Neuronal stem cell (in vitro differentiated cells): ENCODE measurements around the gene CSNK1G2.
A peak's percentile ranks its signal among the peaks of the same experiment; 100 is the strongest.

Source experiments
- DNase-seq: peaks from one replicate; pipeline ENCODE4 v3.0.0-alpha.2; 2013; ENCODE audit warnings: low spot score
- H2AFZ ChIP-seq: one replicate; pipeline ENCODE4 v1.6.1; 2013; ENCODE audit warnings: mild to moderate bottlenecking, low read length, inconsistent platforms
- H2AK5ac ChIP-seq: 2 replicates; pipeline ENCODE4 v1.6.1; 2013; ENCODE audit warnings: low read depth, mild to moderate bottlenecking, inconsistent platforms, low read length, moderate library complexity, mixed read lengths
- H2BK120ac ChIP-seq: 2 replicates; pipeline ENCODE4 v1.6.1; 2013; ENCODE audit warnings: low read depth, mild to moderate bottlenecking, inconsistent platforms, low read length, moderate library complexity, mixed read lengths
- H2BK12ac ChIP-seq: one replicate; pipeline ENCODE4 v1.6.1; 2013; ENCODE audit warnings: low read length, inconsistent platforms
- H2BK15ac ChIP-seq: 2 replicates; pipeline ENCODE4 v1.6.1; 2013; ENCODE audit warnings: mild to moderate bottlenecking, low read length, inconsistent platforms, mixed read lengths
- H2BK5ac ChIP-seq: one replicate; pipeline ENCODE4 v1.6.1; 2013; ENCODE audit warnings: inconsistent platforms, mild to moderate bottlenecking, low read length, moderate library complexity
- H3K14ac ChIP-seq: one replicate; pipeline ENCODE4 v1.6.1; 2013; ENCODE audit warnings: low read length, inconsistent platforms
- H3K18ac ChIP-seq: 2 replicates; pipeline ENCODE4 v1.6.1; 2013; ENCODE audit warnings: low read length, inconsistent platforms
- H3K23ac ChIP-seq: 2 replicates; pipeline ENCODE4 v1.6.1; 2013; ENCODE audit warnings: low read depth, mild to moderate bottlenecking, mixed read lengths, low read length, inconsistent platforms; ENCODE audit not compliant: poor library complexity
- H3K27ac ChIP-seq: replicated peaks from 3 replicates; pipeline ENCODE4 v1.5.1; 2013; ENCODE audit warnings: low read length, inconsistent platforms
- H3K27me3 ChIP-seq, 3 experiments: 2 replicates each; pipeline ENCODE4 v1.6.1; 2013; ENCODE audit warnings: low read length in 3 of 3, mild to moderate bottlenecking in 2 of 3, inconsistent platforms in 1 of 3, low read depth in 1 of 3, mixed read lengths in 1 of 3, moderate library complexity in 1 of 3; ENCODE audit not compliant: control insufficient read depth in 3 of 3, insufficient read depth in 3 of 3
- H3K36me3 ChIP-seq, 2 donors: replicated peaks in 1 of 2; 2 replicates each; pipeline ENCODE4 v1.6.1; 2013; ENCODE audit warnings: low read length in 2 of 2; ENCODE audit not compliant: control insufficient read depth in 2 of 2, insufficient read depth in 2 of 2
- H3K4ac ChIP-seq: 2 replicates; pipeline ENCODE4 v1.6.1; 2013; ENCODE audit warnings: inconsistent platforms, mild to moderate bottlenecking, low read length, moderate library complexity
- H3K4me1 ChIP-seq, 2 donors: 1 replicate in 1 of 2; 2 replicates in 1 of 2; pipeline ENCODE4 v1.6.1; 2013; ENCODE audit warnings: low read length in 2 of 2, low read depth in 1 of 2; ENCODE audit not compliant: control insufficient read depth in 2 of 2, insufficient read depth in 1 of 2
- H3K4me2 ChIP-seq: one replicate; pipeline ENCODE4 v1.6.1; 2013; ENCODE audit warnings: mild to moderate bottlenecking, low read length, inconsistent platforms; ENCODE audit not compliant: insufficient read depth, poor library complexity, severe bottlenecking
- H3K4me3 ChIP-seq, 2 donors: 2 replicates each; pipeline ENCODE4 v1.5.1; 2013; ENCODE audit warnings: low read length in 2 of 2, mild to moderate bottlenecking in 2 of 2, inconsistent platforms in 1 of 2, moderate library complexity in 1 of 2
- H3K79me1 ChIP-seq: one replicate; pipeline ENCODE4 v1.6.1; 2013; ENCODE audit warnings: low read depth, mild to moderate bottlenecking, inconsistent platforms, low read length, moderate library complexity
- H3K9ac ChIP-seq: one replicate; pipeline ENCODE4 v1.6.1; 2013; ENCODE audit warnings: mild to moderate bottlenecking, low read depth, low read length, inconsistent platforms; ENCODE audit not compliant: poor library complexity
- H3K9me3 ChIP-seq, 2 donors: replicated peaks in 1 of 2; 2 replicates each; pipeline versions ENCODE3 to v1.6.1; 2013; ENCODE audit warnings: low read length in 2 of 2, mild to moderate bottlenecking in 2 of 2, inconsistent platforms in 1 of 2, low read depth in 1 of 2, mixed read lengths in 1 of 2, moderate library complexity in 1 of 2; ENCODE audit not compliant: control insufficient read depth in 2 of 2, insufficient read depth in 1 of 2
- H4K8ac ChIP-seq: one replicate; pipeline ENCODE4 v1.6.1; 2013; ENCODE audit warnings: low read depth, mild to moderate bottlenecking, inconsistent platforms, low read length, moderate library complexity
- H4K91ac ChIP-seq: one replicate; pipeline ENCODE4 v1.6.1; 2013; ENCODE audit warnings: low read length, low read depth, mild to moderate bottlenecking, inconsistent platforms; ENCODE audit not compliant: poor library complexity
- WGBS, 2 donors: extraction: QIAGEN DNeasy Blood & Tissue Kit; methylation state at CpG; one replicate each; pipeline ENCODE4 v1.1.7; 2013; ENCODE audit warnings: missing lambda C conversion rate in 2 of 2, mixed read lengths in 1 of 2; ENCODE audit not compliant: insufficient read length in 2 of 2, insufficient replicate concordance in 1 of 2; ENCODE audit errors: extremely low coverage in 2 of 2; 5-methylcytosine and 5-hydroxymethylcytosine counted together

CSNK1G2 gene

DNA sequence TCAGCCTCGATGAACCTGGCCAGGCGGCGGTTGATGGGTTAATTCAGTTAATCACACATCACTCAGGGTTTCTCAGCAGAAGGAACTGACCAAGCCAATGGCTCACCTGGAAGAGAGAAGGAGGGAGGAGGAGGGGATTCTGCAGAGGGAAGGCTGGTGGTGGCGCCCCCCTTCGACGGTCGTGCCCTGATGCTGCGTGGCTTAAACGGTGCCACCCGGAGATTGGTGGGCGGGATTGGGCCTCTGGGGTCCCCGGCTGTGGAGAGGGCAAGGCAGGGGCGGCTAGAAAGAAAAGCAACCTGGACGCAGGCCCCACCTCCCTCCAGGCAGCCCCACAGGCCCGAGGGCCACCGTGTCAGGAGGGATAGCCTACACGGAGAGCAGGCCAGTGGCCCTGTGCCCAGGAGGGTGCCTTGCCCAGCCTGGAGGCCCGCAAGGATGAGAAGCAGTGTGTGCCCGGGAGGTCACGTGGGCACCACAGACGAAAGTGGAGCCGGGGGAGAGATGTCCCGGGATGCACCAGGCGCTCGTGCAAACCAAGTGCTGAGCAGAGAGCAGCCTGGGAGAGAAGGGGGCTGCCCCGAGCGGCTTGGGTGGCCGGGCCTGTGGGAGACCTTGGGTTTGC is 16.0 kb downstream of the CSNK1G2 start:
- Histone ChIP-seq H2BK15ac (no peak overlapping the region), H3K14ac (no peak overlapping the region), H3K9me3 (no peaks in the 10 kb centered on the region), H2BK12ac (no peak overlapping the region), H3K4me3 (no peak overlapping the region), H3K9ac (peak overlapping the region; percentile 30), H3K27ac (no peak overlapping the region), H3K23ac (no peak overlapping the region), H2AK5ac (no peak overlapping the region), H2BK120ac (no peak overlapping the region), H2BK5ac (peak overlapping the region; percentile 10), H3K36me3 (peaks cover 5 to 50% of the 10 kb centered on the region in 2 donors), H3K18ac (no peak overlapping the region), H4K91ac (no peak overlapping the region), H2AFZ (no peak overlapping the region), H3K27me3 (no peaks in the 10 kb centered on the region), H3K4me1 (peaks cover 0 to 10% of the 10 kb centered on the region in 2 donors), H3K4ac (no peak overlapping the region), H4K8ac (peak overlapping the region; percentile 86), H3K79me1 (peaks cover 64% of the 10 kb centered on the region), H3K4me2 (no peak overlapping the region)
- no CpG with 5 or more reads among the region's 28 CpGs for WGBS, 2 donors
- DNase-seq: no peak

- H4K8ac ChIP-seq: no peak overlapping the region
- H2AFZ ChIP-seq: no peak overlapping the region
- peaks cover 63% of the 10 kb centered on the region for H3K79me1 ChIP-seq
- no peaks in the 10 kb centered on the region for H3K27me3 ChIP-seq
- no peak for DNase-seq
- H3K23ac ChIP-seq: no peak overlapping the region
- H2BK120ac ChIP-seq: no peak overlapping the region
- H3K4me3 ChIP-seq: no peak overlapping the region
- H3K4ac ChIP-seq: no peak overlapping the region
- peak overlapping the region; percentile 84 for H2BK5ac ChIP-seq
- peaks cover 0 to 10% of the 10 kb centered on the region in 2 donors for H3K4me1 ChIP-seq
- no peak overlapping the region for H3K4me2 ChIP-seq
- H3K27ac ChIP-seq: no peak overlapping the region
- WGBS, 2 donors: no CpG with 5 or more reads among the region's 40 CpGs
- H4K91ac ChIP-seq: no peak overlapping the region
- H3K36me3 ChIP-seq: peaks cover 6 to 50% of the 10 kb centered on the region in 2 donors
- peak overlapping the region; percentile 44 for H3K9ac ChIP-seq
- peak overlapping the region; percentile 48 for H3K18ac ChIP-seq
- peaks cover 0 to 2% of the 10 kb centered on the region in 2 donors for H3K9me3 ChIP-seq
- H2AK5ac ChIP-seq: no peak overlapping the region
- H3K14ac ChIP-seq: peak overlapping the region; percentile 56
- no peak overlapping the region for H2BK12ac ChIP-seq
- H2BK15ac ChIP-seq: no peak overlapping the region
These were observed 16.7 kb downstream of the CSNK1G2 start for GRCh38 chr19:1957562-1958248.

DNA sequence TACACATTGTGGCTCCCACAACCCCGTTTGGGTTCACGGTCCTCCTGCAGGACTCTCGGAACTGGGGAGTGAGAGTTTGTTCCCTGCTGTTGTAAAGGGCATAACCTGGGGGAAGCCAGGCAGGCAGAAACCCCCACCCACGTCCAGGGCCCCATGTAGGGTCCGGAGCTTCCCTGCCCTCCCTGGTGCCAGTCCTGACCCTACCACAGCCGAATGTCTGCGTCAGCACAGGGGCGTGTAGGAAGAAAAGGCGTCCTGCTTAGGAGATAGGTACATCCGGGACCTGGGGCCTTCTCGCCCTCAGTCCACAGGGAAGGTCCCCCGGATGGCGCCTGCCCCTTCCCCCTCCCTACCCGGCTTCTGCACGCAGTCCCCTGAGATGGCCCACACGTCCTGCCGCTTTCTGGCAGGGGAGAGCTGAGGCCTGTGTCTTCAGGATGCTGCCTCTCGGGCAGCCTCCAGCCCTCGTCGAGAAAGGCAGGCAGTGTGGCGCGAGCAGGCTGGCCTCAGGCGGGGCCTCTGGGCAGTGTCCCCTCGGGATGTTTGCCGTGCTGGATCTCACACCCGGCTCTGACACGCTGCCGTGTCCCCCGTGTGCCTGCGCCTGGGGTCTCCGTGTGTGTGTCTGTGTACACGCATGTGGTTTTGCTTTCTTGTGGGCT is 19.1 kb downstream of the CSNK1G2 start:
- WGBS, 2 donors: no CpG with 5 or more reads among the region's 32 CpGs
- H3K4me1 ChIP-seq: peaks cover 0 to 6% of the 10 kb centered on the region in 2 donors
- no peak overlapping the region for H3K9ac ChIP-seq
- peaks cover 0 to 3% of the 10 kb centered on the region in 2 donors for H3K9me3 ChIP-seq
- no peak overlapping the region for H3K4me2 ChIP-seq
- no peaks in the 10 kb centered on the region for H3K27me3 ChIP-seq
- no peak overlapping the region for H2BK12ac ChIP-seq
- peak overlapping the region in 1 of 2 donors; percentile 54 for H3K4me3 ChIP-seq
- H2BK5ac ChIP-seq: peak overlapping the region; percentile 39
- H3K23ac ChIP-seq: no peak overlapping the region
- DNase-seq: no peak
- H2BK15ac ChIP-seq: no peak overlapping the region
- H3K36me3 ChIP-seq: peaks cover 6 to 46% of the 10 kb centered on the region in 2 donors
- H3K14ac ChIP-seq: no peak overlapping the region
- no peak overlapping the region for H2BK120ac ChIP-seq
- no peak overlapping the region for H3K27ac ChIP-seq
- H3K4ac ChIP-seq: no peak overlapping the region
- H4K8ac ChIP-seq: no peak overlapping the region
- H4K91ac ChIP-seq: no peak overlapping the region
- peaks cover 46% of the 10 kb centered on the region for H3K79me1 ChIP-seq
- H2AK5ac ChIP-seq: no peak overlapping the region
- H3K18ac ChIP-seq: no peak overlapping the region
- no peak overlapping the region for H2AFZ ChIP-seq
